SK-N-SH (cell line): Measurements from ENCODE around the gene PEAK1. TPM values are rescaled to one million over a fixed set of nuclear protein-coding genes. Genes with fewer than 3 reads are reported as not detected.

ENCODE experiments used
- CTCF ChIA-PET: fragments of 300-600, 350-600 bp; formaldehyde crosslinking; extraction: SDS; loops from one replicate; lab custom pipeline; 2021; lab: Yijun Ruan, JAX
- POLR2A ChIA-PET: fragments of 350-600 bp; sonication (Branson Sonifier 250); formaldehyde crosslinking; extraction: SDS; loops from one replicate; lab custom pipeline; 2020; ENCODE audit warnings: antibody characterized with exemption, inconsistent platforms; lab: Yijun Ruan, JAX
- DNase-seq: peaks from one replicate; pipeline ENCODE4 v3.0.0; 2012
- H2AFZ ChIP-seq: fragments of 200-600 bp; sonication (generic); 2 replicates; pipeline ENCODE4 v1.8.1; 2016; ENCODE audit warnings: antibody characterized with exemption, mild to moderate bottlenecking, low read depth
- H3F3A ChIP-seq: fragments of 200-600 bp; sonication (generic); replicated peaks from 2 replicates; pipeline ENCODE3; 2016; ENCODE audit warnings: antibody characterized with exemption, mild to moderate bottlenecking; ENCODE audit not compliant: insufficient read depth
- H3K27ac ChIP-seq, 2 experiments: fragments of 200-500 bp in 1 of 2; fragments of 200-600 bp in 1 of 2; sonication (Bioruptor generic) in 1 of 2; sonication (generic), shearing (Covaris generic) in 1 of 2; 2 replicates each; pipeline versions ENCODE4 v1.5.1 to v1.6.1; 2014 to 2016; ENCODE audit warnings: low read depth in 2 of 2, inconsistent platforms in 1 of 2, low read length in 1 of 2, mild to moderate bottlenecking in 1 of 2, mixed read lengths in 1 of 2
- H3K27me3 ChIP-seq: fragments of 200-600 bp; sonication (generic), shearing (Covaris generic); 2 replicates; pipeline ENCODE4 v1.6.1; 2016; ENCODE audit warnings: mixed run types; ENCODE audit not compliant: insufficient read depth
- H3K36me3 ChIP-seq, 2 experiments: fragments of 200-500 bp in 1 of 2; fragments of 200-600 bp in 1 of 2; sonication (Bioruptor generic) in 1 of 2; sonication (generic) in 1 of 2; replicated peaks in 1 of 2; 2 replicates each; pipeline versions ENCODE3 to v1.5.1; 2014 to 2016; ENCODE audit warnings: low read length in 1 of 2, mild to moderate bottlenecking in 1 of 2; ENCODE audit not compliant: insufficient read depth in 2 of 2, control insufficient read depth in 1 of 2
- H3K4me1 ChIP-seq, 2 experiments: fragments of 200-500 bp in 1 of 2; fragments of 200-600 bp in 1 of 2; sonication (Bioruptor generic) in 1 of 2; sonication (generic), shearing (Covaris generic) in 1 of 2; 2 replicates each; pipeline versions ENCODE4 v1.5.1 to v1.6.1; 2014 to 2016; ENCODE audit warnings: low read depth in 1 of 2, low read length in 1 of 2, mixed run types in 1 of 2; ENCODE audit not compliant: insufficient read depth in 2 of 2, control insufficient read depth in 1 of 2
- H3K4me2 ChIP-seq: fragments of 200-600 bp; sonication (generic), shearing (Covaris generic); 2 replicates; pipeline ENCODE4 v1.6.1; 2017; ENCODE audit warnings: mixed run types
- H3K4me3 ChIP-seq, 2 experiments: fragments of 200-500 bp in 1 of 2; fragments of 200-600 bp in 1 of 2; sonication (Bioruptor generic) in 1 of 2; sonication (generic), shearing (Covaris generic) in 1 of 2; 2 replicates each; pipeline versions ENCODE4 v1.5.1 to v1.8.1; 2014 to 2016; ENCODE audit warnings: low read depth in 2 of 2, inconsistent platforms in 1 of 2, low read length in 1 of 2, mild to moderate bottlenecking in 1 of 2, mixed read lengths in 1 of 2, moderate library complexity in 1 of 2
- H3K79me2 ChIP-seq: fragments of 200-600 bp; sonication (generic); 2 replicates; pipeline ENCODE4 v1.8.1; 2017; ENCODE audit warnings: mild to moderate bottlenecking; ENCODE audit not compliant: insufficient read depth
- H3K9ac ChIP-seq: fragments of 200-600 bp; sonication (generic); 2 replicates; pipeline ENCODE4 v1.6.1; 2017; ENCODE audit warnings: mixed run types
- H3K9me2 ChIP-seq: fragments of 200-600 bp; sonication (generic); 2 replicates; pipeline ENCODE4 v1.6.1; 2017; ENCODE audit warnings: mixed run types
- H3K9me3 ChIP-seq: fragments of 200-600 bp; sonication (generic); 2 replicates; pipeline ENCODE4 v1.6.1; 2017; ENCODE audit warnings: mixed run types, mild to moderate bottlenecking, moderate library complexity
- H4K20me1 ChIP-seq: fragments of 200-600 bp; sonication (generic); 2 replicates; pipeline ENCODE4 v1.6.1; 2017; ENCODE audit warnings: mild to moderate bottlenecking, mixed run types; ENCODE audit not compliant: insufficient read depth
- EP300 ChIP-seq, 2 experiments: IDR thresholded peaks; 2 replicates each; pipeline versions ENCODE4 v1.4.0 to v1.6.1; 2012; ENCODE audit warnings: borderline replicate concordance in 1 of 2, low read depth in 1 of 2, low read length in 1 of 2
- FOXM1 ChIP-seq: IDR thresholded peaks from 2 replicates; pipeline ENCODE4 v1.4.0; 2012; ENCODE audit warnings: low read depth, mild to moderate bottlenecking
- GATA2 ChIP-seq: sonication (generic); formaldehyde crosslinking; IDR thresholded peaks from 2 replicates; pipeline ENCODE4 v1.5.0; 2020; ENCODE audit warnings: mild to moderate bottlenecking, missing genetic modification reagents
- MXI1 ChIP-seq: IDR thresholded peaks from 2 replicates; pipeline ENCODE4 v1.6.1; 2012; ENCODE audit warnings: mild to moderate bottlenecking, low read depth, low read length, improper control_type of control experiment
- NFIC ChIP-seq: IDR thresholded peaks from 2 replicates; pipeline ENCODE4 v1.4.0; 2012; ENCODE audit warnings: borderline replicate concordance
- PBX3 ChIP-seq: IDR thresholded peaks from 2 replicates; pipeline ENCODE4; 2012
- TCF12 ChIP-seq: IDR thresholded peaks from 2 replicates; pipeline ENCODE4 v1.4.0; 2012
- TEAD4 ChIP-seq: IDR thresholded peaks from 2 replicates; pipeline ENCODE4 v1.4.0; 2012; ENCODE audit warnings: mild to moderate bottlenecking, borderline replicate concordance; ENCODE audit not compliant: insufficient read depth
- WGBS: methylation state at CpG from one replicate; pipeline ENCODE4 v1.1.6; 2017; ENCODE audit warnings: low lambda C conversion rate; 5-methylcytosine and 5-hydroxymethylcytosine counted together
- polyA plus RNA-seq, 3 experiments: library from polyadenylated mRNA; depleted of rRNA; stranded (reverse); fragments of >200 nt; gene quantifications; 2 replicates each; pipeline ENCODE4 v1.2.3, GENCODE V29; 2012

Gene PEAK1
- polyA plus RNA-seq, 1 of the 3 experiments (the other 2 are of a cell fraction): 9.0 TPM

- peaks cover 0 to 15% of the 10 kb centered on the region in 2 experiments; a peak in 2 of 4 replicates for H3K4me1 ChIP-seq
- H2AFZ ChIP-seq: no peak overlapping the region
- H3F3A ChIP-seq: peaks cover 17% of the 10 kb centered on the region
- CTCF ChIA-PET: interaction anchor here (0.5 to 1.3 kb wide), 4 partner anchors 12 to 456 kb away, joined by 3 read pairs; no protein-coding TSS in a partner anchor
- no peaks in the 10 kb centered on the region for H3K9me2 ChIP-seq
- H3K36me3 ChIP-seq: no peaks in the 10 kb centered on the region
- no peak overlapping the region; a peak in 1 of 4 replicates for H3K27ac ChIP-seq
- H3K9me3 ChIP-seq: no peaks in the 10 kb centered on the region
- no peak for DNase-seq
- H3K4me3 ChIP-seq: no peak overlapping the region
- no peaks in the 10 kb centered on the region for H3K27me3 ChIP-seq
- no peak overlapping the region for H3K4me2 ChIP-seq
- H3K79me2 ChIP-seq: peaks cover 29% of the 10 kb centered on the region; the same call in 1 of the 2 replicates
- POLR2A ChIA-PET: no interaction called here
- TF ChIP-seq MXI1 (no peak), PBX3 (peak; percentile 32; the same call in 1 of the 2 replicates), FOXM1 (no peak)
- H3K9ac ChIP-seq: no peak overlapping the region
- H4K20me1 ChIP-seq: no peaks in the 10 kb centered on the region
- 76% methylated on average over 2 of the region's 2 CpGs for WGBS
Measured at GRCh38 chr15:77296773-77297337, 123.0 kb downstream of the PEAK1 start.

GRCh38 chr15:77295446-77295845 is 124.5 kb downstream of the PEAK1 start:
- Histone ChIP-seq H3K9ac (no peak overlapping the region), H3K27me3 (no peaks in the 10 kb centered on the region), H3K27ac (peak overlapping the region in 1 of 2 experiments; percentile 43; a peak in 2 of 4 replicates), H3K9me3 (no peaks in the 10 kb centered on the region), H3K4me2 (no peak overlapping the region), H3K79me2 (peaks cover 43% of the 10 kb centered on the region; the same call in 1 of the 2 replicates), H3F3A (peaks cover 17% of the 10 kb centered on the region), H3K4me1 (peaks cover 0 to 15% of the 10 kb centered on the region in 2 experiments; a peak in 2 of 4 replicates), H2AFZ (no peak overlapping the region), H4K20me1 (no peaks in the 10 kb centered on the region), H3K36me3 (no peaks in the 10 kb centered on the region), H3K4me3 (no peak overlapping the region), H3K9me2 (no peaks in the 10 kb centered on the region)
- DNase-seq: no peak
- WGBS: 86% methylated on average over 2 of the region's 2 CpGs
- TF ChIP-seq EP300 (IDR thresholded peaks at IDR 0.05; ENCODE audit: borderline replicate concordance in 1 of 2, low read depth in 1 of 2, low read length in 1 of 2): no peak
- TF ChIP-seq TEAD4: no peak
- peak; percentile 21; the same call in 1 of the 2 replicates for TF ChIP-seq TCF12
- ChIA-PET POLR2A (no interaction called here), CTCF (interaction anchor here (1.1 kb wide), 1 partner anchor 14 kb away, joined by 4 read pairs; no protein-coding TSS in a partner anchor)

- Histone ChIP-seq H3K9me3 (no peaks in the 10 kb centered on the region), H2AFZ (no peak overlapping the region), H3K36me3 (no peaks in the 10 kb centered on the region), H3F3A (peaks cover 17% of the 10 kb centered on the region), H3K27me3 (no peaks in the 10 kb centered on the region), H3K9me2 (no peaks in the 10 kb centered on the region), H3K4me1 (peaks cover 0 to 15% of the 10 kb centered on the region in 2 experiments; a peak in 2 of 4 replicates), H3K9ac (no peak overlapping the region), H3K79me2 (peaks cover 65% of the 10 kb centered on the region), H3K4me3 (no peak overlapping the region), H4K20me1 (no peaks in the 10 kb centered on the region), H3K4me2 (no peak overlapping the region), H3K27ac (no peak overlapping the region)
- WGBS: 94% methylated on average over 1 of the region's 1 CpG
- DNase-seq: no peak
- ChIA-PET POLR2A (no interaction called here), CTCF (interaction anchor here (0.9 kb wide), 1 partner anchor 125 kb away, joined by 3 read pairs; no protein-coding TSS in a partner anchor)
- TF ChIP-seq GATA2 (CRISPR knock-in tag) (no peak), NFIC (peak; percentile 39; the same call in 1 of the 2 replicates), TEAD4 (no peak)
Measured at GRCh38 chr15:77292969-77293558, 126.8 kb downstream of the PEAK1 start.
